Large intestine (tissue), 3 donors: ENCODE measurements around the gene SFXN3. TPM values are rescaled to one million over a fixed set of nuclear protein-coding genes. Genes with fewer than 3 reads are reported as not detected.
"Not testable (repeated sequence)": the region's sequence is repeated elsewhere in the genome, so short reads cannot be mapped to it uniquely, and the experiment has no call there.

Experiments
- DNase-seq, 2 donors: peaks; one replicate each; pipeline versions ENCODE4 v3.0.0 to v3.0.0-alpha.2; 2013
- H3K27ac ChIP-seq: one replicate; pipeline ENCODE4 v1.5.1; 2013; ENCODE audit warnings: low read length
- H3K27me3 ChIP-seq: 2 replicates; pipeline ENCODE4 v1.6.1; 2013; ENCODE audit warnings: low read length; ENCODE audit not compliant: control insufficient read depth, insufficient read depth
- H3K36me3 ChIP-seq: 2 replicates; pipeline ENCODE4 v1.6.1; 2013; ENCODE audit warnings: low read length; ENCODE audit not compliant: control insufficient read depth, insufficient read depth
- H3K4me1 ChIP-seq: one replicate; pipeline ENCODE4 v1.6.1; 2013; ENCODE audit warnings: low read length; ENCODE audit not compliant: control insufficient read depth, insufficient read depth
- H3K4me3 ChIP-seq: one replicate; pipeline ENCODE4 v1.5.1; 2013; ENCODE audit warnings: low read length
- H3K9me3 ChIP-seq: one replicate; pipeline ENCODE4 v1.6.1; 2013; ENCODE audit warnings: mild to moderate bottlenecking, low read depth, low read length, moderate library complexity; ENCODE audit not compliant: control insufficient read depth
- WGBS: methylation state at CpG from one replicate; pipeline ENCODE4 v1.1.5; 2013; ENCODE audit warnings: low lambda C conversion rate; ENCODE audit not compliant: insufficient coverage; 5-methylcytosine and 5-hydroxymethylcytosine counted together
- polyA plus RNA-seq: library from polyadenylated mRNA; unstranded; fragments of 120-200 nt; gene quantifications from one replicate; pipeline ENCODE4 v1.2.1, GENCODE V29; 2013

SFXN3 gene
- polyA plus RNA-seq, 1 donor: 274 TPM

GRCh38 chr10:101028446-101029337, 2.3 kb upstream of the SFXN3 start:
- Histone ChIP-seq H3K9me3 (no peaks in the 10 kb centered on the region), H3K27ac (no peak overlapping the region), H3K27me3 (peaks cover 3% of the 10 kb centered on the region), H3K36me3 (peaks cover 3% of the 10 kb centered on the region), H3K4me1 (peaks cover 38% of the 10 kb centered on the region), H3K4me3 (no peak overlapping the region)
- peak in 1 of 2 donors; percentile 31 for DNase-seq
- WGBS: no CpG with 5 or more reads among the region's 7 CpGs

- H3K9me3 ChIP-seq: no peaks in the 10 kb centered on the region
- H3K4me1 ChIP-seq: peaks cover 45% of the 10 kb centered on the region
- peak overlapping the region; percentile 86 for H3K4me3 ChIP-seq
- H3K27me3 ChIP-seq: peaks cover 3% of the 10 kb centered on the region
- no CpG with 5 or more reads among the region's 27 CpGs for WGBS
- H3K27ac ChIP-seq: peak overlapping the region; percentile 99
- no peak for DNase-seq
- peaks cover under 1% of the 10 kb centered on the region for H3K36me3 ChIP-seq
Measured at GRCh38 chr10:101029520-101030295, 1.3 kb upstream of the SFXN3 start.

GRCh38 chr10:101030496-101031127, 422 bp upstream of the SFXN3 start:
- H3K9me3 ChIP-seq: no peaks in the 10 kb centered on the region
- H3K4me1 ChIP-seq: peaks cover 54% of the 10 kb centered on the region
- H3K36me3 ChIP-seq: peaks cover 9% of the 10 kb centered on the region
- peak overlapping the region; percentile 86 for H3K4me3 ChIP-seq
- WGBS: no CpG with 5 or more reads among the region's 25 CpGs
- peaks cover 3% of the 10 kb centered on the region for H3K27me3 ChIP-seq
- H3K27ac ChIP-seq: peak overlapping the region; percentile 99
- peak in 1 of 2 donors; percentile 61 for DNase-seq

- Histone ChIP-seq H3K4me3 (peak overlapping the region; percentile 86), H3K9me3 (no peaks in the 10 kb centered on the region), H3K4me1 (peaks cover 60% of the 10 kb centered on the region), H3K27ac (peak overlapping the region; percentile 99), H3K36me3 (peaks cover 23% of the 10 kb centered on the region), H3K27me3 (peaks cover 3% of the 10 kb centered on the region)
- no CpG with 5 or more reads among the region's 47 CpGs for WGBS
- peak; percentile 94 to 97 for DNase-seq
Measured at GRCh38 chr10:101031796-101032636, 982 bp downstream of the SFXN3 start.

- Histone ChIP-seq H3K4me1 (peaks cover 61% of the 10 kb centered on the region), H3K27me3 (peaks cover 3% of the 10 kb centered on the region), H3K4me3 (peak overlapping the region; percentile 86), H3K27ac (peak overlapping the region; percentile 99), H3K36me3 (peaks cover 30% of the 10 kb centered on the region), H3K9me3 (no peaks in the 10 kb centered on the region)
- no CpG with 5 or more reads among the region's 6 CpGs for WGBS
- no peak for DNase-seq
Measured at GRCh38 chr10:101032637-101033224, 1.7 kb downstream of the SFXN3 start.

- Histone ChIP-seq H3K27me3 (peaks cover 3% of the 10 kb centered on the region), H3K4me3 (peak overlapping the region; percentile 86), H3K4me1 (peaks cover 58% of the 10 kb centered on the region), H3K27ac (peak overlapping the region; percentile 99), H3K36me3 (peaks cover 36% of the 10 kb centered on the region), H3K9me3 (no peaks in the 10 kb centered on the region)
- DNase-seq: peak in 1 of 2 donors; percentile 68
- no CpG with 5 or more reads among the region's 3 CpGs for WGBS
Measured at GRCh38 chr10:101033276-101033675, 2.2 kb downstream of the SFXN3 start.

- not testable (repeated sequence) for H3K27me3 ChIP-seq, H3K9me3 ChIP-seq, H3K4me3 ChIP-seq
- Histone ChIP-seq H3K36me3 (peaks cover 47% of the 10 kb centered on the region), H3K4me1 (peaks cover 49% of the 10 kb centered on the region), H3K27ac (peak overlapping the region; percentile 99)
- peak; percentile 92 to 96 for DNase-seq
- no CpG with 5 or more reads among the region's 4 CpGs for WGBS
Measured at GRCh38 chr10:101034404-101034803, 3.4 kb downstream of the SFXN3 start.

GRCh38 chr10:101035314-101035713, 4.3 kb downstream of the SFXN3 start:
- peak overlapping the region; percentile 99 for H3K27ac ChIP-seq
- H3K27me3 ChIP-seq: no peaks in the 10 kb centered on the region
- H3K4me3 ChIP-seq: peak overlapping the region; percentile 16
- no CpG with 5 or more reads among the region's 7 CpGs for WGBS
- H3K36me3 ChIP-seq: peaks cover 56% of the 10 kb centered on the region
- H3K4me1 ChIP-seq: peaks cover 40% of the 10 kb centered on the region
- no peaks in the 10 kb centered on the region for H3K9me3 ChIP-seq
- no peak for DNase-seq

GRCh38 chr10:101035916-101036702, 5.1 kb downstream of the SFXN3 start:
- H3K9me3 ChIP-seq: no peaks in the 10 kb centered on the region
- no peaks in the 10 kb centered on the region for H3K27me3 ChIP-seq
- peaks cover 42% of the 10 kb centered on the region for H3K4me1 ChIP-seq
- H3K36me3 ChIP-seq: peaks cover 57% of the 10 kb centered on the region
- no CpG with 5 or more reads among the region's 10 CpGs for WGBS
- H3K4me3 ChIP-seq: no peak overlapping the region
- H3K27ac ChIP-seq: peak overlapping the region; percentile 99
- peak in 1 of 2 donors; percentile 3 for DNase-seq
